ENCODE results near the gene LCN6. TPM values are rescaled to one million over a fixed set of nuclear protein-coding genes. Genes with fewer than 3 reads are reported as not detected.
"Not testable (repeated sequence)": the region's sequence is repeated elsewhere in the genome, so short reads cannot be mapped to it uniquely, and the experiment has no call there.

Gene LCN6
- total and polyA plus RNA-seq, 9 donors: 0.30 to 0.31 TPM; not detected in 7

DNA sequence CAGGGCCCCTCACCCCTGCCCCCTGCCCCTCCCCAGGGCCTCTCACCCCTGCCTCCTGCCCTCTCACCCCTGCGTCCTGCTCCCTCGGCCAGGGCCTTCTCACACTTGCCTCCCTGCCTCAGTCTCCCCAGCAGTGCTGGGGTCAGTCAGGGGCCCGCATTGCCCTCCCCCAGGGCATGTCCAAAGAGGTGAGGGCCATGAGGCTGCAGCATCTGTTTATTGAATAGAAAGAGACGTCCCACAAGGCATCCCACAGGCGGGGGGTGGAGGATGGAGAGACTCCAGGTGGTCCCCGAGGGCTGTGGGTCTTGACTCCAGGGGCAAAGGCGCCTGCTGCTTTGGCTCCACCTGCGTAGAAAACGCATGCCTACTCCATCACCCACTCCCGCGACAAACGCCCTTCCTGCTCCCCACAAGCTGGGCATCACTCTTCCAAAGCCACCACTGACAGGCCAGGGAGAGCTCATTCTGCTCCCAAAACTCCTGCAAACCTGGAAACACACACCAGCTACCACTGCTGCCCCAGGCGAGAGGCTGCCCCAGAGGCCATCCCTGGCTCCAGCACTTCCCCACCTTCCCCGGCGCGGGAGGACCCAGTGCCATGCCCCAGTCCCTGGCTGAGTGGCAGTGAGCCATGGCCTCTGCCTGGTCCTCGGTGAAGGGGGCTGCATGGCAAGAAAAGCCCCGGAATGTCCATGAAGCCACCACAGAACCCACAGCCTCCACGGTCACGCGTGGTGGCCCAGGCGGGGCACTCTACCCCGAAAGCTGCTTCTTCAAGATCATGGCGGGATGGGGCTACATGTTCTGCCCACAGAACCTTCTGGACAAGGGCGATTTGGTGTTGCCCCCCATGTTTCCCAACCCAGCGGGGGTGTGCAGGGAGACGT lies 11.4 kb upstream of the LCN6 start:
- 79% methylated on average over 16 of the region's 27 CpGs for WGBS (ENCODE audit: insufficient coverage)
- Histone ChIP-seq H3K27me3 (ENCODE audit: control insufficient read depth, insufficient read depth, low read length) (peaks cover 9% of the 10 kb centered on the region), H3K27ac (ENCODE audit: low read length) (no peak overlapping the region), H3K4me1 (ENCODE audit: control insufficient read depth, insufficient read depth, low read length) (peaks cover 31% of the 10 kb centered on the region), H3K36me3 (ENCODE audit: control insufficient read depth, insufficient read depth, low read length) (no peaks in the 10 kb centered on the region), H3K9me3 (replicated peaks; ENCODE audit: control insufficient read depth, low read depth, low read length) (peaks cover 6% of the 10 kb centered on the region), H3K4me3 (ENCODE audit: low read length) (no peak overlapping the region)
- no peak for DNase-seq

GRCh38 chr9:136759001-136759400 lies 10.7 kb upstream of the LCN6 start:
- H3K4me1 ChIP-seq (ENCODE audit: control insufficient read depth, insufficient read depth, low read length): peaks cover 31% of the 10 kb centered on the region
- H3K9me3 ChIP-seq (replicated peaks; ENCODE audit: control insufficient read depth, low read depth, low read length): peaks cover 6% of the 10 kb centered on the region
- H3K27ac ChIP-seq (ENCODE audit: low read length): no peak overlapping the region
- no peak for DNase-seq
- no peak overlapping the region for H3K4me3 ChIP-seq (ENCODE audit: low read length)
- 77% methylated on average over 7 of the region's 9 CpGs for WGBS (ENCODE audit: insufficient coverage)
- peaks cover 7% of the 10 kb centered on the region for H3K27me3 ChIP-seq (ENCODE audit: control insufficient read depth, insufficient read depth, low read length)
- no peaks in the 10 kb centered on the region for H3K36me3 ChIP-seq (ENCODE audit: control insufficient read depth, insufficient read depth, low read length)

DNA sequence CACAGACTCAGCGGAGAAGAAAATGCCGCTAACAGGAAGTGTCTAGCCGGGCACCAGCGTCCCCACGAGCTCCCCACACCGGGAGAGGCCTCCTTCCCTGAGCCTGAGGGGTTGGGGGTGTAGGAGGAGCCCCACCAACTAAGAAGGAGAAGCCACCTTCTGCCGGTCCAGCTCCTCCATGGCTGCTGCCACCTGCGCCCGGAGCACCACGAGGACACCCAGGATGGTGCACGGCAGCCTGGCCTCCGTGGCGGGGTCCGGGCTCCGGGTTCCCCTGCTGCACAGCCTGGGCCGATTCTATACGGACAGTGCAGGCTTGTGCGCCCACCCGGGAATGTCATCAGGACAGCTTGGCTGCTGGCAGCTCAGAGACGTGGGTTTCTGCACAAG lies 9.4 kb upstream of the LCN6 start:
- Histone ChIP-seq H3K27ac (ENCODE audit: low read length) (peak overlapping the region; percentile 74), H3K4me3 (ENCODE audit: low read length) (no peak overlapping the region), H3K36me3 (ENCODE audit: control insufficient read depth, insufficient read depth, low read length) (no peaks in the 10 kb centered on the region), H3K27me3 (ENCODE audit: control insufficient read depth, insufficient read depth, low read length) (peaks cover 3% of the 10 kb centered on the region), H3K4me1 (ENCODE audit: control insufficient read depth, insufficient read depth, low read length) (peaks cover 35% of the 10 kb centered on the region), H3K9me3 (replicated peaks; ENCODE audit: control insufficient read depth, low read depth, low read length) (peaks cover 6% of the 10 kb centered on the region)
- no peak for DNase-seq
- 86% methylated on average over 16 of the region's 20 CpGs for WGBS (ENCODE audit: insufficient coverage)

DNA sequence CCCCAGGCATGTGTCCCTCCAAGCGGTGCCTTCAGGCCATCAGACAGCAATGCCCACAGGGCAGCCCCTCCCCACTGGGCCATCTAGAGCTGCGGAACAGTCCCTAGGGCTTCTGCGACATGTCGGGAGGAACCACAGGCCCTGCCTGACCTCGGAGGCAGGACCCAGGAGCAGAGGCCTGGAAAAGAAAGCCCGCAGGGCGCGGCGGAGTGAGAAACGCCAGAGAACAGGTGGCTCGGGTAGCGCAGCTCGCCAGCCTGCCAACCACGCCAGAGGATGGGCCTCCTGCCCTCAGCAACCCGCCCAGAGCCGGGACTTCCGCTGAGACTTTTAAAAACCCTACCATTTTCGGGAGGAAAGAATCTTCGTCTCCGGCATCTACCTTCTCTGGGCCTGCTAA lies 9.0 kb upstream of the LCN6 start:
- peak; percentile 36 for DNase-seq
- Histone ChIP-seq H3K36me3 (ENCODE audit: control insufficient read depth, insufficient read depth, low read length) (no peaks in the 10 kb centered on the region), H3K27me3 (ENCODE audit: control insufficient read depth, insufficient read depth, low read length) (peaks cover 3% of the 10 kb centered on the region), H3K9me3 (replicated peaks; ENCODE audit: control insufficient read depth, low read depth, low read length) (peaks cover 6% of the 10 kb centered on the region), H3K4me1 (ENCODE audit: control insufficient read depth, insufficient read depth, low read length) (peaks cover 35% of the 10 kb centered on the region), H3K4me3 (ENCODE audit: low read length) (no peak overlapping the region), H3K27ac (ENCODE audit: low read length) (peak overlapping the region; percentile 74)
- 81% methylated on average over 20 of the region's 20 CpGs for WGBS (ENCODE audit: insufficient coverage)

- peaks cover 9% of the 10 kb centered on the region for H3K9me3 ChIP-seq (replicated peaks; ENCODE audit: control insufficient read depth, low read depth, low read length)
- no peaks in the 10 kb centered on the region for H3K36me3 ChIP-seq (ENCODE audit: control insufficient read depth, insufficient read depth, low read length)
- DNase-seq: no peak
- peaks cover 3% of the 10 kb centered on the region for H3K27me3 ChIP-seq (ENCODE audit: control insufficient read depth, insufficient read depth, low read length)
- H3K27ac ChIP-seq (ENCODE audit: low read length): peak overlapping the region; percentile 72
- WGBS (ENCODE audit: insufficient coverage): 91% methylated on average over 12 of the region's 18 CpGs
- no peak overlapping the region for H3K4me3 ChIP-seq (ENCODE audit: low read length)
- H3K4me1 ChIP-seq (ENCODE audit: control insufficient read depth, insufficient read depth, low read length): peaks cover 35% of the 10 kb centered on the region
These were observed 8.5 kb upstream of the LCN6 start for GRCh38 chr9:136756836-136757235.

GRCh38 chr9:136756134-136756438 lies 7.8 kb upstream of the LCN6 start:
- H3K36me3 ChIP-seq (ENCODE audit: control insufficient read depth, insufficient read depth, low read length): no peaks in the 10 kb centered on the region
- H3K27me3 ChIP-seq (ENCODE audit: control insufficient read depth, insufficient read depth, low read length): peaks cover 3% of the 10 kb centered on the region
- DNase-seq: no peak
- no peak overlapping the region for H3K27ac ChIP-seq (ENCODE audit: low read length)
- H3K9me3 ChIP-seq (replicated peaks; ENCODE audit: control insufficient read depth, low read depth, low read length): peaks cover 15% of the 10 kb centered on the region
- H3K4me1 ChIP-seq (ENCODE audit: control insufficient read depth, insufficient read depth, low read length): peaks cover 35% of the 10 kb centered on the region
- H3K4me3 ChIP-seq (ENCODE audit: low read length): no peak overlapping the region
- WGBS (ENCODE audit: insufficient coverage): 100% methylated on average over 4 of the region's 4 CpGs

GRCh38 chr9:136755302-136756133 lies 7.2 kb upstream of the LCN6 start:
- H3K4me3 ChIP-seq (ENCODE audit: low read length); H3K36me3 ChIP-seq (ENCODE audit: control insufficient read depth, insufficient read depth, low read length); H3K27ac ChIP-seq (ENCODE audit: low read length); DNase-seq; H3K27me3 ChIP-seq (ENCODE audit: control insufficient read depth, insufficient read depth, low read length): not testable (repeated sequence)
- Histone ChIP-seq H3K4me1 (ENCODE audit: control insufficient read depth, insufficient read depth, low read length) (peaks cover 32% of the 10 kb centered on the region), H3K9me3 (replicated peaks; ENCODE audit: control insufficient read depth, low read depth, low read length) (peaks cover 15% of the 10 kb centered on the region)
- WGBS (ENCODE audit: insufficient coverage): 80% methylated on average over 18 of the region's 22 CpGs

DNA sequence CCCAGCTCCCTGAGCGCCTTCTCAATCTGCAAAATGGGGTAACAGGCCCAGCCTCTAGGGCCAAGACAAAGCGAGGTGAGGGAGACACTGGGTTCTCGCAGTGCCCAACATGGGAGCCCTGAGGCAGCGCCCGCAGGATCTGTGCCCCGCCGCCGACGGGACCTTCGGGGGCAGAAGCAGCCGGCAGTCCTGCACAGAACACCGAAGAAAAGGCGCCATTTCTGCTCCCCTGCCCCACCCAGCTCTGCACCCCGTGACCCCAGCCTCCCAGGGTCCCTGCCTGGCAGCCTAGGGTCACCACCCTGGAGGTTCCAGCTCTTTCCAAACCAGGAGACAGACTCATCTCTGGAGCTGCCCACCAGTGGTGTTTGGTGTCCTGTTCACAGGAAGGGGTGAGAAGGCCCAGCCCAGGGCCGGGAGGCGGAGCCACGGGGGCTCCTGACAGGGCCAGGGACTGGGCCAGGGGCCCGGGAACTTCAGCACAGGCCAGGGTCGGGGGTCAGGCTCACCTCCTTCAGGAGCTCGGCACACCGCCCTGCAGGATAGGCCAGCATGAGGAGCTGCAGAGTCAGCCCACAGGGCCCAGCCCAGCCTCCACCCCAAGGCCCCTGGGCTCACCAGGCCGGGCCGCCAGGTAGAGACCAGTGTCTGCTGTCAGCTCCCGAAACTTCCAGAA lies 6.4 kb upstream of the LCN6 start:
- no peaks in the 10 kb centered on the region for H3K36me3 ChIP-seq (ENCODE audit: control insufficient read depth, insufficient read depth, low read length)
- WGBS (ENCODE audit: insufficient coverage): 70% methylated on average over 24 of the region's 24 CpGs
- H3K9me3 ChIP-seq (replicated peaks; ENCODE audit: control insufficient read depth, low read depth, low read length): peaks cover 15% of the 10 kb centered on the region
- H3K4me1 ChIP-seq (ENCODE audit: control insufficient read depth, insufficient read depth, low read length): peaks cover 32% of the 10 kb centered on the region
- H3K27ac ChIP-seq (ENCODE audit: low read length): peak overlapping the region; percentile 0
- no peak for DNase-seq
- H3K4me3 ChIP-seq (ENCODE audit: low read length): no peak overlapping the region
- H3K27me3 ChIP-seq (ENCODE audit: control insufficient read depth, insufficient read depth, low read length): no peaks in the 10 kb centered on the region

GRCh38 chr9:136754059-136754572 lies 5.8 kb upstream of the LCN6 start:
- peaks cover 15% of the 10 kb centered on the region for H3K9me3 ChIP-seq (replicated peaks; ENCODE audit: control insufficient read depth, low read depth, low read length)
- no peak overlapping the region for H3K27ac ChIP-seq (ENCODE audit: low read length)
- no peaks in the 10 kb centered on the region for H3K27me3 ChIP-seq (ENCODE audit: control insufficient read depth, insufficient read depth, low read length)
- H3K36me3 ChIP-seq (ENCODE audit: control insufficient read depth, insufficient read depth, low read length): no peaks in the 10 kb centered on the region
- peaks cover 32% of the 10 kb centered on the region for H3K4me1 ChIP-seq (ENCODE audit: control insufficient read depth, insufficient read depth, low read length)
- 69% methylated on average over 14 of the region's 17 CpGs for WGBS (ENCODE audit: insufficient coverage)
- no peak for DNase-seq
- no peak overlapping the region for H3K4me3 ChIP-seq (ENCODE audit: low read length)
